GM12891 (cell line): ENCODE results near the gene ZBTB33.

Source experiments
- PAX5 ChIP-seq: IDR thresholded peaks from 2 replicates; pipeline ENCODE4 v1.6.1; 2011; ENCODE audit warnings: low read length, moderate library complexity, mild to moderate bottlenecking; ENCODE audit not compliant: insufficient read depth, severe bottlenecking
- POLR2A ChIP-seq: IDR thresholded peaks from 2 replicates; pipeline ENCODE4 v1.6.1; 2011; ENCODE audit warnings: low read depth, low read length, control low read depth
- POLR2AphosphoS5 ChIP-seq: IDR thresholded peaks from 2 replicates; pipeline ENCODE4 v1.6.1; 2011; ENCODE audit warnings: low read depth, low read length, control low read depth
- POU2F2 ChIP-seq: IDR thresholded peaks from 2 replicates; pipeline ENCODE4 v1.6.1; 2011; ENCODE audit warnings: low read depth, mild to moderate bottlenecking, control low read depth, low read length, moderate library complexity
- SPI1 ChIP-seq: IDR thresholded peaks from 2 replicates; pipeline ENCODE4 v1.6.1; 2011; ENCODE audit warnings: low read depth, low read length, control low read depth
- TAF1 ChIP-seq: IDR thresholded peaks from 2 replicates; pipeline ENCODE4 v1.6.1; 2011; ENCODE audit warnings: low read depth, low read length, control low read depth

- TF ChIP-seq TAF1 (no peak), POLR2A (no peak), POLR2AphosphoS5 (no peak), SPI1 (no peak), POU2F2 (no peak), PAX5 (no peak)
Observed at GRCh38 chrX:120274958-120275357, 24.3 kb downstream of the ZBTB33 start.
